Mesodermal cell (in vitro differentiated cells): Measurements from ENCODE around the gene ZNF554.

Experiments
- H3K27ac ChIP-seq: 2 replicates; pipeline ENCODE4 v1.7.0; 2013; ENCODE audit warnings: mild to moderate bottlenecking, low read depth, low read length, moderate library complexity; ENCODE audit not compliant: severe bottlenecking
- H3K36me3 ChIP-seq: 2 replicates; pipeline ENCODE4 v1.7.1; 2013; ENCODE audit warnings: mild to moderate bottlenecking, low read length, moderate library complexity; ENCODE audit not compliant: control insufficient read depth, insufficient read depth
- H3K4me1 ChIP-seq: one replicate; pipeline ENCODE4 v1.7.1; 2013; ENCODE audit warnings: mild to moderate bottlenecking, low read length; ENCODE audit not compliant: insufficient read depth, control insufficient read depth, poor library complexity, severe bottlenecking
- H3K4me3 ChIP-seq: 2 replicates; pipeline ENCODE4 v1.7.0; 2013; ENCODE audit warnings: low read length, control low read depth, mild to moderate bottlenecking; ENCODE audit not compliant: insufficient read depth, poor library complexity, severe bottlenecking; ENCODE audit errors: extremely low read depth
- H3K9me3 ChIP-seq: 2 replicates; pipeline ENCODE4 v1.7.1; 2013; ENCODE audit warnings: mild to moderate bottlenecking, low read length, moderate library complexity; ENCODE audit not compliant: control insufficient read depth
- WGBS, 2 experiments: methylation state at CpG; one replicate each; pipeline ENCODE4 v1.1.5; 2013; ENCODE audit warnings: missing lambda C conversion rate in 2 of 2; ENCODE audit not compliant: insufficient coverage in 2 of 2; 5-methylcytosine and 5-hydroxymethylcytosine counted together

The ZNF554 gene

DNA sequence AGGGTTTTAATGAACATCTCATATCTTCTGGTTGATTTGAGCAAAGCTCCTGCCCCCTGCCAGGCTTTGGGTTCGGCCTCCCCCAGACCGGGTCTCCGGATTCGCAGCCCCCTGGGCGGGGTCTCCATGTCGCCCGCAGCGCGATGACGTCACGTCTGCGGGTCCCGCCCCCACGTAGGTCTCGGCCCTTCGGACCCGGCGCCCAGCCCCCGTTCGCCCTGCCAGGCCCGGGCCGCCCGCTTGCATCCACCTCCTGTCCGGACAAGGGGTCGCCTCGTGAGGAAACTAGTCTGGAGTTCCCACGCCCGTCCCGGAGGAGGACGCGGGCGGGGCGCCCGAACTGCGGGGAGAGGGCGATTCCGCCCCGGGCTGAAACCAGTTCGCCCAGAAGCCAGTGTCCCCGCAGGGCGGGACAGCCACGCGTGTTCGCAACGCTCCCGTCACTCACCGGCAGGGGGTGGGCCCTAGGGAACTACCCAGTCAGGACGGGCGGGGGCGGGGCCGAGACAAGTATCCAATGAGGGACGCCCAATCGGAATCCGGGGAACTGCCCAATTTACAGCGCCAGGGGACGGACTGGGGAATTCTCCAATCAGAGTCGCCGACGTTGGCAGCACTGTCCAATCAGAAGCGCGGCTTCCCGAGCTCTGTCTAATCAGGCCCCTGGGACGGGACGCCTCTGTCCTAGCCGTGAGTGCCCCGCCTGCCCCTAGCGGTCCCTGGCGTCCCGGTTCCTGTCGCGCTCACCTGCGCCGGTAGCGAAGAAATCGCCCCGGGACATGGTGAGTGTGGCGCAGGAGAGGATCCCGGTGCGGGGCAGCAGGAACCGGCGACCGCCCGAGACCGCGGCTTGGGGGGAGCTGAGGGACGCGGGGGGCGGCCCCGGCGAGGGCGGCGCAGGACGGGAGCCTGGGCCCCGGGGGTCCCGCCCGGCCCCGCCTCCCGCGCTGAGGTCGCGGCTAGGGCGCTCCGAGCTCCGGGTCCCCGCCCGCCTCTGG, 21.4 kb downstream of the ZNF554 start, which contains the start of gene ZNF555:
TSS of gene ZNF555 (plus strand) at position 682 of the 998 bp plus-strand sequence. CDS start at position 780, 98 bp downstream.
- peaks cover 36% of the 10 kb centered on the region for H3K9me3 ChIP-seq
- H3K4me1 ChIP-seq: no peaks in the 10 kb centered on the region
- peak within 1 kb of the TSS; percentile 65 for H3K4me3 ChIP-seq
- H3K36me3 ChIP-seq: peaks cover 28% of the 10 kb centered on the region
- 1% methylated on average over 105 of the region's 106 CpGs for WGBS, 2 experiments
- peak within 1 kb of the TSS; percentile 95 for H3K27ac ChIP-seq

DNA sequence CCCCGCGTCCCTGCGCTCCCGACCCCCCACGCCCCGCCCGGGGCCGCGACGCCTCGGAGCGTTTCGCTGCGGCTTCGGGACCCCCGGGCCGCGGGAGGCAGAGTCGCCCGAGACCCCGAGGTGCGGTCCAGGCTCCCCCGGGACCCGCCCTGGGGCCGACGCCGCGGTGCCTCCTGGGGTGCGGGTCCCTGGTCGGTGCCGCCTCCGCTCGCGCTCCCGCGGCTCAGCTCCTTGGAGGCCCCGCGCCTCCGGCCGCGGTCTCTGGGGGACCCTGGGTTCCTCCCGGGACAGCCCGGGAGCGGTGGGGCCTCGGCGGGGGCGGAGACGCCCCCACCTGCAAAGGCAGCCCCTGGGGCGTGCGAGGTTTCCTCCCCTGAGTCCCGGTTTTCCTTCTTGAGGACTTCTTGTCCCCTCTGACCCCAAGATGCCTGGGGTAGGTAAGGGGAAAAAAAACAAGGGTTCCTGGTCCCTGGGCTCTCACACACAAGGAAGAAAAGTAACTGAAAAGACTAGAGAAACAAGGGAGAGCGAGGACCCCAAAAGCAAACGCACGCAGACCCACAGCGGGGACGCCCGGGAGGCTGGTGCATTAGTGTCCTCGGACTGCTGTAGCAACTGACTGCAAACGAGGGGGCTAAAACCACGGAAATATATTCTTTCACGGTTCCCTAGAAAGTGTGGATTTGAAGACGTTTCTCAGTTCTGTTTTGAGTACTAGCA, 22.3 kb downstream of the ZNF554 start:
- Histone ChIP-seq H3K9me3 (peaks cover 37% of the 10 kb centered on the region), H3K27ac (no peak overlapping the region), H3K36me3 (peaks cover 31% of the 10 kb centered on the region), H3K4me3 (peak overlapping the region; percentile 65), H3K4me1 (no peaks in the 10 kb centered on the region)
- 12 to 22% methylated on average over 25 to 51 of the region's 62 CpGs for WGBS, 2 experiments

DNA sequence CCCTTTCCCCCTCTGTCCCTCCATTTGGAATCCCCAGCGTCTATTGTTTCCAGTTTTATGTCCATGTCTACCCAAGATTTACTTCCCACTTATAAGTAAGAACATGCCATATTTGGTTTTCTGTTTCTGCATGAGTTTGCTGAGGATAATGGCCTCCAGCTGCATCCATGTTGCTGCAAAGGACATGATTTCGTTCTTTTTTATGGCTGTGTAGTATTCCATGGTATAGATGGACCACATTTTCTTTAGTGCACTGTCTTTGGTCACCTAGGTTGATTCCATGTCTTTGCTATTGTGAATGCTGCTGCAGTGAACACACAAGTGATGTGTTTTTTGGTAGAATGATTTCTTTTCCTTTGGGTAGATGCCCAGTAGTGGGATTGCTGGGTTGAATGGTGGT, 25.4 kb downstream of the ZNF554 start:
- WGBS, 2 experiments: 93 to 100% methylated on average over 1 to 2 of the region's 2 CpGs
- Histone ChIP-seq H3K4me1 (no peaks in the 10 kb centered on the region), H3K36me3 (peaks cover 49% of the 10 kb centered on the region), H3K4me3 (no peak overlapping the region), H3K9me3 (peaks cover 36% of the 10 kb centered on the region), H3K27ac (no peak overlapping the region)

DNA sequence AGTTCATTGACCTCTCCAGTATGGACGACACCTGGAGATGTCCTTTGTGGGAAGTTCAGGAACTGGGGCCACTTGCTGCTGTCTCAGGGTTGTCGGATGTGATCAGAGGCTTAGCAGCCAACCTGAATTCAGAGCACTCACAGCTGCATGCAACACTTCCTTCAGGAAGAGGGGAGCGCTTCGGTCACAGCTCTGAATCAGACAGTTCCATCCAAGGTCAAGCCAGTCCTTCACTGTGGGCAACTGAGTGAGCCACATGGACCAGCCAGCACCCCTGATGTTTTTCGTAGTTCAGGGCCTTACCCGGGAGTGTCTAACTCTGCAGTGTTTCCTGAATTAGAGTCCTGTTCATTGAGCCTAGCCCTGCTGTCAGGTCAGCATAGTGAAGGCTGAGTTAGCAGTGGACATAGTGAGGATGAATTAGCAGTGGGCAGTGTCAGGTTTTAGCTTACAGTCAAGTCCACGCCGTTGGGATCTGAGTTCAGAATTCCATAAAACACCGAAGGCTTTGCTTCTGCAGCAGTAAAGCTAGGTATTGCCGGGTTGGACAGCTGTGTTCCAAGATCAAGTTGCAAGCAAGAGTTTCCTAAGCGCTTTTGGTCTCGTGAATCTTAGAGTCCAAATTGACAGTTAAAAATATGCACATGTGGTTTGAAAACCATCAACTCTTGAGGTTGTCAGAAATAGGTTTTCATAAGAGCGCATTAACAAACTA, 26.7 kb downstream of the ZNF554 start:
- no peak overlapping the region for H3K27ac ChIP-seq
- H3K4me3 ChIP-seq: no peak overlapping the region
- H3K4me1 ChIP-seq: no peaks in the 10 kb centered on the region
- WGBS, 2 experiments: 94 to 98% methylated on average over 12 to 13 of the region's 13 CpGs
- H3K9me3 ChIP-seq: peaks cover 42% of the 10 kb centered on the region
- peaks cover 61% of the 10 kb centered on the region for H3K36me3 ChIP-seq

DNA sequence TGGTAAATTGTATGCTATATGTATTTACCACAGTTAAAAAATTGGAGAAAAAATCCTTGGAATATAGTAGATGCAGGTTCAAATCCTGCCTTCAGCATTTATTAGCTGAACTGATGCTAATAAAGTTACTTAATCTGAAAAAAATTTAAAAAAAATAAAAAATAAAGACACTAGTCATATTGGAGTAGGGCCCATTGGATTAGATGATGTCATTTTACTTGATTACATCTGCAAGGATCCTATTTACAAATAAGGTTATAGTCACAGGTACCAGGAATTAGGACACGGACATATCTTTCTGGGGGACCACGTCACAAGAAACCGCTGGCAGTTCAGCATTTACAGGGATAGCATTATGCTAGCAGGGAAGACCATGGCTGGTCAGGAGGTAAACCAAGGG, 27.8 kb downstream of the ZNF554 start:
- Histone ChIP-seq H3K27ac (no peak overlapping the region), H3K4me3 (no peak overlapping the region), H3K36me3 (peaks cover 73% of the 10 kb centered on the region), H3K9me3 (peaks cover 49% of the 10 kb centered on the region), H3K4me1 (no peaks in the 10 kb centered on the region)
- 95 to 96% methylated on average over 3 of the region's 3 CpGs for WGBS, 2 experiments

DNA sequence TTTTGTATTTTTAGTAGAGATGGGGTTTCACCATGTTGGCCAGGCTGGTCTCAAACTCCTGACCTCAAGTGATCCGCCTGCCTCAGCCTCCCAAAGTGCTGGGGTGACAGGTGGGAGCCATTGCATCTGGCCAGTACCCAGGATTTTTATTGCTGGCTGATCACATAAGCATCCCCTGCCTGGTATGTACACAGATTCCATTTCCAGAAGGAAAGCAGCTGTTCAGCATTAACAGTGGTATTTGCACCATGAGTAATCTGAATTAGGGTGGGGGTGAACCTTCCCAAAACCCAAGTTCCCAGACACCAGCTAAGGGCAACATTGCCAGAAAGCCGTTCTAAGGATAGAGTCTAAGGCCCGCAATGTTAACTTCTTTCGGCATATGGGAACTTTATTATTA, 28.9 kb downstream of the ZNF554 start:
- no peak overlapping the region for H3K27ac ChIP-seq
- H3K36me3 ChIP-seq: peaks cover 79% of the 10 kb centered on the region
- WGBS, 2 experiments: 80 to 90% methylated on average over 1 to 4 of the region's 4 CpGs
- peaks cover 55% of the 10 kb centered on the region for H3K9me3 ChIP-seq
- H3K4me1 ChIP-seq: no peaks in the 10 kb centered on the region
- no peak overlapping the region for H3K4me3 ChIP-seq

DNA sequence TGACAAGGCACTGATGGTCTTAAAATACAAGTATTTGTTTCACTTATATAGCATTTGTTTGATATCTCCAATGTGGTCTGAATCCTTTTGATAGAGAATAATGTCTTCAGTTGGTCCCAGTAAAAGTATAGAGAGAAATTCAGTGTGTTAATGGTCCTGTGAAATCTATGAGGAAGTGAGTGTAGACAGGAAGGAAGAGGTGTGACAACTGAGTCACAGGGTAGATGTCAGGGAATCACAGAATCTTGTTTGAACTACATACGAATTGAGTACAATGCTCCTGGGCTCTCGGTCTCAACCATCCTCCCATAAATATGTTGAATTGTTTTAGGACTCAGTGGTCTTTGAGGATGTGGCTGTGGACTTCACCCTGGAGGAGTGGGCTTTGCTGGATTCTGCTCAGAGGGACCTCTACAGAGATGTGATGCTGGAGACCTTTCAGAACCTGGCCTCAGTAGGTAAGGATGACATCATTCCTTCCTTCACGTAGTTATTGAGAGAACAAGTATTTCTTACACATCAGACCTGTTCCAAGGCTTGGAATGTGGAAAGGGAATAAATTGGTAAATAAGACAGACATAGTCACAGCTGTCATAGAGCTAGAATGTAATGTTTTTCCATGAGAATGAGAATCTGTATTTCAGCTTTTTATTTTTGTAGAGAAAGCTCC, 30.7 kb downstream of the ZNF554 start:
- no peak overlapping the region for H3K27ac ChIP-seq
- peaks cover 79% of the 10 kb centered on the region for H3K36me3 ChIP-seq
- no peak overlapping the region for H3K4me3 ChIP-seq
- no CpG with 5 or more reads among the region's 3 CpGs for WGBS, 2 experiments
- H3K9me3 ChIP-seq: peaks cover 65% of the 10 kb centered on the region
- H3K4me1 ChIP-seq: no peaks in the 10 kb centered on the region

DNA sequence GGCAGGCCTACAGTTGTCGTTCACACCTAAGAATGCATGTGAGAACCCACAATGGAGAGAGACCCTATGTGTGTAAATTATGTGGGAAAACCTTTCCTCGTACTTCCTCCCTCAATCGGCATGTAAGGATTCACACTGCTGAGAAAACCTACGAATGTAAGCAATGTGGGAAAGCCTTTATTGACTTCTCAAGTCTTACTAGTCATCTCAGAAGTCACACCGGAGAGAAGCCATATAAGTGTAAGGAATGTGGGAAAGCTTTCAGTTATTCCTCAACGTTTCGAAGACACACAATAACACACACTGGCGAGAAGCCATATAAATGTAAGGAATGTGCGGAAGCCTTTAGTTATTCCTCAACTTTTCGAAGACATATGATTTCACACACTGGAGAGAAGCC, 32.9 kb downstream of the ZNF554 start:
- H3K4me1 ChIP-seq: no peaks in the 10 kb centered on the region
- no peak overlapping the region for H3K4me3 ChIP-seq
- WGBS, 2 experiments: 100% methylated on average over 2 to 3 of the region's 10 CpGs
- no peak overlapping the region for H3K27ac ChIP-seq
- peaks cover 63% of the 10 kb centered on the region for H3K9me3 ChIP-seq
- peaks cover 73% of the 10 kb centered on the region for H3K36me3 ChIP-seq

DNA sequence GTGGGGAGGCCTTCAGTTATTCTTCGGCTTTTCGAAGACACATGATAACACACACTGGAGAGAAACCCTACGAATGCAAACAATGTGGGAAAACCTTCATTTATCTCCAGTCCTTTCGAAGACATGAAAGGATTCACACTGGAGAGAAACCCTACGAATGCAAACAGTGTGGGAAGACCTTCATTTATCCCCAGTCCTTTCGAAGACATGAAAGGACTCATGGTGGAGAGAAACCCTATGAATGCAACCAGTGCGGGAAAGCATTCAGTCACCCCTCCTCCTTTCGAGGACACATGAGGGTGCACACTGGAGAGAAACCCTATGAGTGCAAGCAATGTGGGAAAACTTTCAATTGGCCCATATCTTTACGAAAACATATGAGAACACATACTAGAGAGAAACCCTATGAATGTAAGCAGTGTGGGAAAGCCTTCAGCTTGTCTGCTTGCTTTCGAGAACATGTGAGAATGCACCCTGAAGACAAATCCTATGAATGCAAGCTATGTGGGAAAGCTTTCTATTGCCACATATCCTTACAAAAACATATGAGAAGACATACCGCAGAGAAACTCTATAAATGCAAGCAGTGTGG, 33.4 kb downstream of the ZNF554 start:
- Histone ChIP-seq H3K27ac (no peak overlapping the region), H3K9me3 (peaks cover 58% of the 10 kb centered on the region), H3K4me1 (no peaks in the 10 kb centered on the region), H3K4me3 (no peak overlapping the region), H3K36me3 (peaks cover 70% of the 10 kb centered on the region)
- 94 to 97% methylated on average over 8 to 9 of the region's 11 CpGs for WGBS, 2 experiments
